LNCAP (cell line): Measurements from ENCODE around the gene RCSD1.
A peak's percentile ranks its signal among the peaks of the same experiment; 100 is the strongest.

Source experiments
- TF ChIP-seq, protein P1 (sequence below): fragments of 450-650 bp; IDR thresholded peaks from 2 replicates; pipeline ENCODE4 v1.5.1; 2017; ENCODE audit warnings: mild to moderate bottlenecking

Gene RCSD1

DNA sequence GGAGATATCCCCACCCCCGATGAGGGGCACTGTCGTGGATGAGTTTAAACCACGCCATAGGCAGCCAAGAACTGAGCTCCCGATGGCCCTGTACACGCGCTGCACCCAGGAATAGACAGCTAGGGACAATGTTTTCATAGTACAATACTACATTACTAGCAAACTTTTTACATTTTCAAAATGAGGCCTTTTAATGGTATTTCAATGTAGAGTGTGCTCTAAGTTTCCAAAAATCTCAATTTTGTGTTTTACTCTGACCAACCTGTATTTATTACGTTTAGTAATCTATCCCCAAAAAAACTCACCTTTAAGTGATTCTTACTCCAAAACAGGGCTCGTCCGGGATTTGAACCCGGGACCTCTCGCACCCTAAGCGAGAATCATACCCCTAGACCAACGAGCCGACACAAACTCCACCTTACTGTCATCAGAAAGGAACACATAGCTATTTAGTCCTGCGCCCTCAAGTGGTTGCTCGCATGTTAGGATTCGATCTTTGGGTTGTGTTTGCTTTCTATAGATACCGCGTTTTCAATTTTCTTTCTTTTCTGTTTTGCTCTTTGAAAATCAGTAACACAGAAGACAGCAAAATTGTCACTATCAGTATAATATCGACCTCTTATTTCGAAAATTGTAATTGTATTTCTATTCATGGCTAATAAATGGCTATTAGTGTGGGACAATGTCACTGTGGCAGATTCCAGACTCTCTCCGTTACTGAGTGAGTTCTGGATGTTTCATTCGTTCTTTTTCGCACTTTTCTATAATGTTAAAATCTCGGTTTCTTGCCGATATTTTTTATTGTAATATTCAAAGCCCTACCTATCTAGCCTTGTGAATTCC lies 85.3 kb downstream of the RCSD1 start:
- TF ChIP-seq, protein P1, sequence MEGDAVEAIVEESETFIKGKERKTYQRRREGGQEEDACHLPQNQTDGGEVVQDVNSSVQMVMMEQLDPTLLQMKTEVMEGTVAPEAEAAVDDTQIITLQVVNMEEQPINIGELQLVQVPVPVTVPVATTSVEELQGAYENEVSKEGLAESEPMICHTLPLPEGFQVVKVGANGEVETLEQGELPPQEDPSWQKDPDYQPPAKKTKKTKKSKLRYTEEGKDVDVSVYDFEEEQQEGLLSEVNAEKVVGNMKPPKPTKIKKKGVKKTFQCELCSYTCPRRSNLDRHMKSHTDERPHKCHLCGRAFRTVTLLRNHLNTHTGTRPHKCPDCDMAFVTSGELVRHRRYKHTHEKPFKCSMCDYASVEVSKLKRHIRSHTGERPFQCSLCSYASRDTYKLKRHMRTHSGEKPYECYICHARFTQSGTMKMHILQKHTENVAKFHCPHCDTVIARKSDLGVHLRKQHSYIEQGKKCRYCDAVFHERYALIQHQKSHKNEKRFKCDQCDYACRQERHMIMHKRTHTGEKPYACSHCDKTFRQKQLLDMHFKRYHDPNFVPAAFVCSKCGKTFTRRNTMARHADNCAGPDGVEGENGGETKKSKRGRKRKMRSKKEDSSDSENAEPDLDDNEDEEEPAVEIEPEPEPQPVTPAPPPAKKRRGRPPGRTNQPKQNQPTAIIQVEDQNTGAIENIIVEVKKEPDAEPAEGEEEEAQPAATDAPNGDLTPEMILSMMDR = peak; percentile 94

DNA sequence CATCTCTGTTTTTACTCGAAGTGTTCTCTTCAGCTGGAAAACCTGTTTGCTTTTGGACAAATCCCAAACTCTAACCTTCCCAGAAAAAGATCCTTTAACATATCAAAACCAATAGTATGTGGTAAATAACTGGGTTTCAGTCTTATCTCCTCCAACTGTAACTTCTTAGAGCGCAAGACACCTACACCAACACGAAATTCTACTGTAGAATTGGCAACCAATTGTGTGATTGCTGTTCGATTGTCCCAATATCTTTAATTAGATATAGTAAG lies 85.9 kb downstream of the RCSD1 start:
- TF ChIP-seq, protein P1 = no peak

DNA sequence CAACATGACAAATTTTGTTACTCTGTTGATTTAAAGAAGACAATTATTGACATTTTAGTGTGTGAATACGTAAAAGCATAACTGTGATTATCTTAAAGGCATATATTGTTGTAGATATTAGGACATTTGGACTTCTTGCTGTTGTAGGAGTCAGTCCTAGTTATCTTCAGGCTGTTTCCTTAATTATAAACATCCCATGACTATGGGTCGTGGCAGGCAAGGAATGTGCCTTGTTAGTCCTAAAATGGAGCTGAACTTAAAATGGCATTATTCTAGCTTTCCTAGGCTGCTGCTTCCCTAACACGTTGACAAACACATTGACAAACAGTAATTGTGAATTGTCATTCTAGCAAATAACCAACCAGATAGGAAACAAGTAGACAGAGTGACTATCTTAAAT lies 87.3 kb downstream of the RCSD1 start:
- TF ChIP-seq, protein P1 = no peak

DNA sequence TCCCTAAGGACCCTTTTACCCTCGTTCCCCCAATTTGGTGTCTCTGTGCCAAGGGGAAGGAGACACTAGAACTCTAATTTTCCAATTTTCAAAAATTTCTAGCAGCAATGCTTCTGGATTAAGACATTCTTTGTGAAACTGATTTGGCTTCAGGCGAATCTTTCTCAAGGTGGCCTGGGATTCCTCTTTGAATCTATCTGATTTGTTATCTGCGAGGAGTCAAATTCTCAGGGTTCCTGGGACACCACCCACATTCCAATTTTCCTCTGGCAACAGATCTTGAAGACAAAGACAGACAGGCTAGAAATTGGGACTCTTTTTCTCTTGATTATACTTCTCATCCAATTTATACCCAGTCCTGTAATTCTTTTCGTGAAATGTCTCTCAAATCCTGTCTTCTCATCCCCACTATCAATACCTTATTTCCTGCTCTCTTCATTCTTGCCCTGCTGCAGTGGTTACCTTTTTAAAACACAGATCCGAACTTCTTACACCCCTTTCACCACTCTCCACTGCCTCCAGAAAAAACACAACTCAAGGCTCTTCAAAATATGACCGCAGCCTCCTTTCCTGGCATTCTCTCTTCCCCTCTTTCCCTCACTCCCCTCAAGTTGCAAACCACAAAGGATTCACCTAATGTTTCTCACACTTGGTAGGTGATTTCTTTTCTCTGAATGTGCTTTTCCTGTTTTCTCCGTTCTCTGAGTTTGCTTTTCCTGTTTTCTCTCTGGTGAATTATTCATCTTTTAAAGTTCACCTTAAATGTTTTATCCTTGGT lies 89.1 kb downstream of the RCSD1 start:
- TF ChIP-seq, protein P1 = no peak

DNA sequence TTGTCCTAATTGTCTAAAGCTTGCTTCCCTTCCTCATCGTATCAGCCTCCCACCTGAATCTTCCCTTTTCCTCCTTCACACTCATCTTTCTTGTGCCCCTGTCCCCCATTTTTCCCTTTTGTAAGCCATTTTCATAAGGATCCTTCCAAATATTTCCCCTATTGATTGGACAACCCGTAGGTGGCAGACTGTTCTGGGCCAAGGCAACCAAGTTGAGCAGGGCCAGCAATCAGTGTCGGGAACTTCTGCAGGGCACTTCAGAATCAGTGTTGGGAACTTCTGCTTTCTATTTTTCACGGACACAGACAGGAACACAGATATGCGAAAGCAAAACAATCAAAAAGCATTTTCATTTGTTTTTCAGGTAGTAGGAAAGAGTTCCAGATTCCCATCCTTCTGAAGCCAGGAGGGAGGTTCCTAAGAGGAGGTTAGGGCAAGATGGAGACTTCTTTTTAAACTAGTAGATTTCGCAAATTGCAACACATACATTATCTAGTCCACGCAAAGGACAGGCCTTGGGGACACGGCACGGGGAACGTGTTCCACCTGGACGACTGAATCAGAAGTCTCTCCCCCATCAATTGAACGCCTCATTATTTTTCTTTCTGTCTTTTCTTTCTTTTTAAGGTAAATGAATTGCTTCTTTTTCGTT lies 91.1 kb downstream of the RCSD1 start:
- TF ChIP-seq, protein P1 = peak; percentile 62

DNA sequence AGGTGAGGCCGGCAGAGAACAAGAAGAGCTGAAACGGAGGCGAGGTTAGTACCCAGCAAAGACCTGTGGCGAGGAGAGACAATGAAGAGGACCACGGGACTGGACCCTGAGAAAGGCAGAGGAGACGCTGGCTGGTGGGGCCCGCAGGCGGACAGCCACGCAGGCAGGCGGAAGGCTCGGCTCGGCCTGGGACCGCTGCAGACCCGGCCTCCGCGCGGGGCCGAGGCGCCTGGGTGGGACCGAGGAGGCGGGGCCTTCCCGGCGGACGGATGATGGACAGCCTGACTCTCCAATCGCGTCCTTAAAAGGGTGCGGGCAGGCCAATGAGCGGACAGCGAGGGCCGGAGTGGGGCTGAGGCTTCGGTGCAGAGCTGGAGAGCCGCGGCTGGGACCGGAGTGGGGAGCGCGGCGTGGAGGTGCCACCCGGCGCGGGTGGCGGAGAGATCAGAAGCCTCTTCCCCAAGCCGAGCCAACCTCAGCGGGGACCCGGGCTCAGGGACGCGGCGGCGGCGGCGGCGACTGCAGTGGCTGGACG lies 91.7 kb downstream of the RCSD1 start, which contains the start of gene MPZL1:
TSS of gene MPZL1 (plus strand) at position 366 of the 535 bp plus-strand sequence. CDS start 170 bp downstream, outside the sequence.
- TF ChIP-seq, protein P1 = no peak

DNA sequence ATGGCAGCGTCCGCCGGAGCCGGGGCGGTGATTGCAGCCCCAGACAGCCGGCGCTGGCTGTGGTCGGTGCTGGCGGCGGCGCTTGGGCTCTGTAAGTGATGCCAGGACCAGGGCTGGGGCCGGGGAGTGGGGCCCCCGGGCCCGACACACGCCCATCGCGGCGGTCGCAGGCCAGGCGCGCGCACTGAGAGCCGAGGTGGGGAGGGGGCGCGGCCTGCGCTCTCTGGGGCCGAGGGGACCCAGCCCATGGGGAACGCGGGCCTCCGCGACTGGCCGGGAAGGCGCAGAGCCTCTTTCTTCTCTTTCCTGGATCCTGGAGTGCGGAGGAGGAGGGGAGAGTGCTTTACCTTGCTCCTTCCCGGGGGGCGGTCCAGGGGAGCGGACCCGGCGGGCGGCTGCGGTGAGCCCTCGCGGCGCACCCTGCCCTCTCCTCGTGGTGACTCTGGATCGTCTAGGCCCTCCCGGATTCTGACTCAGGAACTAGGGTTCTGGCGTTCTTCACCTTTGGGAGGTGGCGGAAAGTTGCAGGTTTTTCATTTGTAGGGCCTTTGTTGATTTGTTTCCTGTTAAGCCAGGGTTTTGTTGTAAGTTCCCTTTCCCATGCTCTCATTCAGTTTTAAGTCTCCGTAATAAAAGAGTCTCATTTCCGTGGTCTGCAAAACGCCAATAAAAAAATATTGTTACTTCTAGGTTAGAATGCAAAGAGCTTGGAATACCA lies 92.3 kb downstream of the RCSD1 start:
- TF ChIP-seq, protein P1 = no peak
